CD14-positive monocyte (primary cell): ENCODE data around the gene RASSF7. TPM values are rescaled to one million over a fixed set of nuclear protein-coding genes. Genes with fewer than 3 reads are reported as not detected.
"Not testable (repeated sequence)": the region's sequence is repeated elsewhere in the genome, so short reads cannot be mapped to it uniquely, and the experiment has no call there.

Experiments used
- DNase-seq, 3 donors: peaks; one replicate each; pipeline ENCODE4 v3.0.0-alpha.2; 2011 to 2022
- H2AFZ ChIP-seq: 2 replicates; pipeline ENCODE4 v1.6.0; 2012; ENCODE audit warnings: mild to moderate bottlenecking, low read depth, low read length, inconsistent platforms; ENCODE audit not compliant: insufficient read depth, poor library complexity, severe bottlenecking
- H3K27ac ChIP-seq, 2 donors: 1 replicate in 1 of 2; 2 replicates in 1 of 2; pipeline ENCODE4 v1.5.1; 2012 to 2013; ENCODE audit warnings: low read length in 2 of 2, control low read depth in 1 of 2, inconsistent platforms in 1 of 2, low read depth in 1 of 2, mild to moderate bottlenecking in 1 of 2
- H3K27me3 ChIP-seq, 2 donors: one replicate each; pipeline versions ENCODE4 v1.6.0 to v1.6.1; 2011 to 2013; ENCODE audit warnings: low read length in 2 of 2; ENCODE audit not compliant: control insufficient read depth in 2 of 2, insufficient read depth in 2 of 2
- H3K36me3 ChIP-seq, 2 donors: replicated peaks in 1 of 2; 1 replicate in 1 of 2; 2 replicates in 1 of 2; pipeline versions ENCODE4 v1.5.1 to v1.6.1; 2012 to 2013; ENCODE audit warnings: low read length in 2 of 2, control low read depth in 1 of 2, inconsistent platforms in 1 of 2, mild to moderate bottlenecking in 1 of 2; ENCODE audit not compliant: insufficient read depth in 2 of 2, control insufficient read depth in 1 of 2
- H3K4me1 ChIP-seq, 2 donors: 1 replicate in 1 of 2; 2 replicates in 1 of 2; pipeline versions ENCODE4 v1.5.1 to v1.6.1; 2012 to 2013; ENCODE audit warnings: low read length in 2 of 2, control low read depth in 1 of 2, inconsistent platforms in 1 of 2, mild to moderate bottlenecking in 1 of 2, moderate library complexity in 1 of 2; ENCODE audit not compliant: insufficient read depth in 2 of 2, control insufficient read depth in 1 of 2
- H3K4me2 ChIP-seq: replicated peaks from 2 replicates; pipeline ENCODE3; 2012; ENCODE audit warnings: low read length, moderate library complexity, mild to moderate bottlenecking; ENCODE audit not compliant: poor library complexity, severe bottlenecking; ENCODE audit errors: extremely low read depth
- H3K4me3 ChIP-seq, 3 experiments: fragments of 200-600 bp in 1 of 3; sonication (generic) in 1 of 3; replicated peaks in 1 of 3; 1 replicate in 2 of 3; 2 replicates in 1 of 3; pipeline ENCODE4 v1.5.1; 2011 to 2013; ENCODE audit warnings: low read length in 3 of 3, mild to moderate bottlenecking in 3 of 3, control low read depth in 2 of 3, low read depth in 2 of 3, inconsistent platforms in 1 of 3, moderate library complexity in 1 of 3
- H3K79me2 ChIP-seq: 2 replicates; pipeline ENCODE4 v1.6.0; 2012; ENCODE audit warnings: mild to moderate bottlenecking, control low read depth, inconsistent platforms, low read length, moderate library complexity; ENCODE audit not compliant: insufficient read depth
- H3K9ac ChIP-seq: 2 replicates; pipeline ENCODE4 v1.6.0; 2017; ENCODE audit warnings: low read length, mild to moderate bottlenecking; ENCODE audit not compliant: insufficient read depth, poor library complexity, severe bottlenecking
- H3K9me3 ChIP-seq, 2 donors: replicated peaks in 1 of 2; 1 replicate in 1 of 2; 2 replicates in 1 of 2; pipeline versions ENCODE4 v1.5.1 to v1.6.1; 2012 to 2013; ENCODE audit warnings: low read length in 2 of 2, control low read depth in 1 of 2; ENCODE audit not compliant: control insufficient read depth in 1 of 2, insufficient read depth in 1 of 2
- H4K20me1 ChIP-seq: 2 replicates; pipeline ENCODE4 v1.6.0; 2012; ENCODE audit warnings: mild to moderate bottlenecking, low read length, control low read depth, moderate library complexity; ENCODE audit not compliant: insufficient read depth
- H3K27ac Mint-ChIP-seq, 7 donors: one replicate each; pipeline ENCODE4 v1.8.0; 2020; ENCODE audit warnings: mild to moderate bottlenecking in 7 of 7, mixed read lengths in 7 of 7, moderate library complexity in 6 of 7, inconsistent platforms in 2 of 7
- H3K27me3 Mint-ChIP-seq, 3 donors: one replicate each; pipeline ENCODE4 v1.8.0; 2021 to 2022; ENCODE audit warnings: low read depth in 3 of 3, mild to moderate bottlenecking in 3 of 3, mixed read lengths in 3 of 3, moderate library complexity in 3 of 3, inconsistent platforms in 1 of 3
- H3K36me3 Mint-ChIP-seq, 2 donors: one replicate each; pipeline ENCODE4 v1.8.0; 2020; ENCODE audit warnings: mixed read lengths in 2 of 2, inconsistent platforms in 1 of 2, mild to moderate bottlenecking in 1 of 2
- H3K4me1 Mint-ChIP-seq: one replicate; pipeline ENCODE4 v1.8.0; 2020; ENCODE audit warnings: mild to moderate bottlenecking, mixed read lengths
- H3K4me3 Mint-ChIP-seq, 2 donors: one replicate each; pipeline ENCODE4 v1.8.0; 2020; ENCODE audit warnings: mild to moderate bottlenecking in 2 of 2, mixed read lengths in 2 of 2, moderate library complexity in 1 of 2
- H3K9me3 Mint-ChIP-seq, 7 donors: one replicate each; pipeline ENCODE4 v1.8.0; 2020 to 2022; ENCODE audit warnings: mixed read lengths in 7 of 7, mild to moderate bottlenecking in 6 of 7, moderate library complexity in 6 of 7, inconsistent platforms in 2 of 7
- WGBS: methylation state at CpG from one replicate; pipeline ENCODE4 v1.1.5; 2013; ENCODE audit warnings: missing lambda C conversion rate; ENCODE audit not compliant: insufficient coverage; 5-methylcytosine and 5-hydroxymethylcytosine counted together
- intact Hi-C, 2 donors: fragments of 100-400 bp; cut with micrococcal nuclease; formaldehyde crosslinking; loops; one replicate each; pipeline versions ENCODE4 v1.15.0 to v1.15.1; 2023
- polyA plus RNA-seq, 3 donors: library from polyadenylated mRNA; depleted of rRNA in 1 of 3; unstranded in 2 of 3; stranded (reverse) in 1 of 3; fragments of 300-500 nt in 2 of 3; fragments of >200 nt in 1 of 3; fragmentation: Illumina TruSeq in 2 of 3; gene quantifications; 1 replicate in 2 of 3; 2 replicates in 1 of 3; pipeline ENCODE4 v1.2.3, GENCODE V29; 2012 to 2021
- TF ChIP-seq, protein P1 (sequence below): fragments of 200-600 bp; IDR thresholded peaks from one replicate; pipeline ENCODE4 v1.8.0; 2022; ENCODE audit warnings: antibody characterized with exemption, mild to moderate bottlenecking

RASSF7 gene
- polyA plus RNA-seq, 3 donors: 10.0 to 26.5 (median 12.4) TPM

DNA sequence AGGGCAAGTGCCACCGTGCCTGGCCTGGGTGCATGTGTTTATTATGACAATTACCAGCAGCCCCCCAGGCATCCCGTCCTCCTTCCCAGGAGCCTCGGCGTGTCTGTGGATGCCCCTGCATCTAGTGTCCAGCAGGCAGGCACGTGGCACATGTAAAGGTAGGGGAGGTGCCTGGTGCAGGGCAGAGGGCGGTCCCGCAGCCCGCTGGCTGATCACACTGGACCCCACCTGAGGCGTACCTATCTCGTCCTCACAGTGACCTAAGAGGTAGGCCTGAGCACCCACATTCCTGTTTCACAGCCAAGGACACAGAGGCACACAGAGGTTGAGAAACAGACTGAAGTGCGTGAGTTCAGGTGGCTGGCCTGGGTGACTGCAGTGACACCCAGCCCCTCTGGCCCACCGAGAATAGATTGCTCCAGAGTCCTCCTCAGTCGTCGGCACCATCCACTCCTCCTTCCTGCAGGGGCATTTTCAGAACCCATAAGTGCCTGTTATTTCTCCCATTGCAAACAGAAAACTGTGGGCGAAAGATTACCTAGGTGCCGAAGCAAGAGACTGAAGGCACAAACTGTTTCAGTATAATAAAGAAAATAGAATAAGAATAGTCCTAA is 12.5 kb downstream of the RASSF7 start:
- DNase-seq: no peak
- TF ChIP-seq, protein P1, sequence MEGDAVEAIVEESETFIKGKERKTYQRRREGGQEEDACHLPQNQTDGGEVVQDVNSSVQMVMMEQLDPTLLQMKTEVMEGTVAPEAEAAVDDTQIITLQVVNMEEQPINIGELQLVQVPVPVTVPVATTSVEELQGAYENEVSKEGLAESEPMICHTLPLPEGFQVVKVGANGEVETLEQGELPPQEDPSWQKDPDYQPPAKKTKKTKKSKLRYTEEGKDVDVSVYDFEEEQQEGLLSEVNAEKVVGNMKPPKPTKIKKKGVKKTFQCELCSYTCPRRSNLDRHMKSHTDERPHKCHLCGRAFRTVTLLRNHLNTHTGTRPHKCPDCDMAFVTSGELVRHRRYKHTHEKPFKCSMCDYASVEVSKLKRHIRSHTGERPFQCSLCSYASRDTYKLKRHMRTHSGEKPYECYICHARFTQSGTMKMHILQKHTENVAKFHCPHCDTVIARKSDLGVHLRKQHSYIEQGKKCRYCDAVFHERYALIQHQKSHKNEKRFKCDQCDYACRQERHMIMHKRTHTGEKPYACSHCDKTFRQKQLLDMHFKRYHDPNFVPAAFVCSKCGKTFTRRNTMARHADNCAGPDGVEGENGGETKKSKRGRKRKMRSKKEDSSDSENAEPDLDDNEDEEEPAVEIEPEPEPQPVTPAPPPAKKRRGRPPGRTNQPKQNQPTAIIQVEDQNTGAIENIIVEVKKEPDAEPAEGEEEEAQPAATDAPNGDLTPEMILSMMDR: no peak
- Histone ChIP-seq H3K27ac (no peak overlapping the region), H3K4me2 (no peak overlapping the region), H4K20me1 (peaks cover 16% of the 10 kb centered on the region), H3K9me3 (peaks cover 0 to 3% of the 10 kb centered on the region in 2 donors), H3K79me2 (peaks cover 15% of the 10 kb centered on the region), H3K4me1 (peaks cover 28 to 38% of the 10 kb centered on the region in 2 donors), H3K9ac (no peak overlapping the region), H3K27me3 (peaks cover 8 to 45% of the 10 kb centered on the region in 2 donors), H3K36me3 (no peaks in the 10 kb centered on the region), H3K4me3 (no peak overlapping the region), H2AFZ (no peak overlapping the region)
- Mint-ChIP-seq H3K36me3 (peaks cover 0 to 8% of the 10 kb centered on the region in 2 donors), H3K27me3 (peaks cover 36 to 58% (median 48%) of the 10 kb centered on the region in 3 donors), H3K4me3 (peak overlapping the region in 1 of 2 donors; percentile 71), H3K27ac (no peak overlapping the region), H3K9me3 (peaks cover 0 to 20% (median 3%) of the 10 kb centered on the region in 7 donors), H3K4me1 (peaks cover 25% of the 10 kb centered on the region)
- WGBS: 98% methylated on average over 9 of the region's 16 CpGs
- intact Hi-C loops: no loop called here

DNA sequence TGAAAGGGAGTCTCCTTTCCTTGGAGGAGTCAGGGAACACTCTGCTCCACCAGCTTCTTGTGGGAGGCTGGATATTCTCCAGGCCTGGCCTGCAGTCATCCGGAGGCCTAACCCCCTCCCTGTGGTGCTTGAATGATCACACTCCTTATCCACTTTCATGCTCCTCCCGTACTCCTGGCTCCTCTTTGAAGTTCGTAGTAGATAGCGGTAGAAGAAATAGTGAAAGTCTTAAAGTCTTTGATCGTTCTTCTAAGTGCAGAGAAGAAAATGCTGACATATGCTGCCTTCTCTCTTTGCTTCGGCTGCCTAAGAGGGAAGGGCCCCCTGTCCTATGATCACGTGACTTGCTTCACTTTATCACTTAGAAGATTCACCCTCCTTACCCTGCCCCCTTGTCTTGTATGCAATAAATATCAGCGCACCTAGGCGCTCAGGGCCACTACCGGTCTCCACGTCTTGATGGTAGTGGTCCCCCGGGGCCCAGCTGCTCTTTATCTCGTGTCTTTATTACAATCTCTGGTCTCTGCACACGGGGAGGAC is 13.3 kb downstream of the RASSF7 start:
- intact Hi-C loops: not testable (repeated sequence)
- peaks cover 24 to 35% of the 10 kb centered on the region in 2 donors for H3K4me1 ChIP-seq

More for the DNA sequence above, 13.3 kb downstream of the RASSF7 start:
- Mint-ChIP-seq H3K4me1 (peaks cover 31% of the 10 kb centered on the region), H3K4me3 (peak overlapping the region; percentile 77 to 91), H3K27me3 (peaks cover 35 to 56% (median 47%) of the 10 kb centered on the region in 3 donors), H3K9me3 (peaks cover 0 to 20% (median 3%) of the 10 kb centered on the region in 7 donors)
- Histone ChIP-seq H3K27me3 (peaks cover 8 to 43% of the 10 kb centered on the region in 2 donors), H4K20me1 (peaks cover 24% of the 10 kb centered on the region), H3K79me2 (peaks cover 24% of the 10 kb centered on the region)
- H3K9me3 ChIP-seq, H3K9ac ChIP-seq, H3K4me3 ChIP-seq, H3K27ac Mint-ChIP-seq, DNase-seq, H3K36me3 ChIP-seq, H2AFZ ChIP-seq, H3K27ac ChIP-seq, H3K36me3 Mint-ChIP-seq, H3K4me2 ChIP-seq: not testable (repeated sequence)
- 57% methylated on average over 8 of the region's 14 CpGs for WGBS
